Epithelial cell of prostate (primary cell): ENCODE measurements around the gene WNT1.

Experiments used
- DNase-seq: peaks from one replicate; pipeline ENCODE4 v3.0.0-alpha.2; 2011; ENCODE audit warnings: low read depth, low spot score
- H3K27ac ChIP-seq: fragments of 450-650 bp; 2 replicates; pipeline ENCODE4 v1.5.1; 2017; ENCODE audit warnings: mild to moderate bottlenecking

WNT1 gene

DNA sequence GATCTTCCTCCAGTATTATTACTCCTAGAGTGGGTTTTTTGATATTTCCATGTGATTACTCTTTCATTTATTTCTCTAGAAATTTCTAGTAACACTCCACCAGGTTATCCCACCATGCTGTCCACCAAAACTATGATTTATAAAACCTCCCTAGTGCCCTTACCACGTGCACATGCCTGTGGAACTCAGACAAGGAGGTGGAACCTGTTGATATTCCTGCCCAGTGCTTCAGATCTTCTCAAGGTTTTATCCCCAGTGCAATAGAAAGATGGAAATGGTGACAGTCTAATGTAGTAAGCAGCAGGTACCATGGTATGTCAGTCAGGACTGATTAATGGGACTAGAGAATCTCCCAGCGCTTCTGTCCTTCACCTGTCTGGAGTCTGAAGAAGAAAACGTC, 17.3 kb upstream of the WNT1 start:
- DNase-seq = no peak
- H3K27ac ChIP-seq = no peak overlapping the region

- DNase-seq = no peak
- H3K27ac ChIP-seq = no peak overlapping the region
Observed at GRCh38 chr12:48961331-48961730, 16.8 kb upstream of the WNT1 start.

DNA sequence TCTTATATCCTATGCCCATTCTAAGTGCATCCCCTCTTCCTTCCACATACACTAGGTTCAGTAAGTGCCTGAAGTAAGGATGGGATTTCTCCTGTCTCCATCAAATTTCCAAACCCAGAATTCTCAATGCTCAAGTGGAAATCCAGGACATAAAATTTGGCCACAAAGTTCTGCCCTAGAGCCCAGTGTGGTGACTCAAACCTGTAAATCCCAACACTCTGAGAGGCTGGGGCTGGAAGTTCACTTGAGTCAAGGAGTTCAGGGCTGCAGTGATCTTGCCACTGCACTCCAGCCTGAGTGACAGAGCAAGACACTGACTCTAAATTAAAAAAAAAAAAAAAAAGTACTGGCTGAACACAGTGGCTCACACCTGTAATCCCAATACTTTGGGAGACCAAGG, 16.3 kb upstream of the WNT1 start:
- no peak overlapping the region for H3K27ac ChIP-seq
- no peak for DNase-seq

GRCh38 chr12:48965298-48965838, 12.8 kb upstream of the WNT1 start:
- DNase-seq = no peak

DNA sequence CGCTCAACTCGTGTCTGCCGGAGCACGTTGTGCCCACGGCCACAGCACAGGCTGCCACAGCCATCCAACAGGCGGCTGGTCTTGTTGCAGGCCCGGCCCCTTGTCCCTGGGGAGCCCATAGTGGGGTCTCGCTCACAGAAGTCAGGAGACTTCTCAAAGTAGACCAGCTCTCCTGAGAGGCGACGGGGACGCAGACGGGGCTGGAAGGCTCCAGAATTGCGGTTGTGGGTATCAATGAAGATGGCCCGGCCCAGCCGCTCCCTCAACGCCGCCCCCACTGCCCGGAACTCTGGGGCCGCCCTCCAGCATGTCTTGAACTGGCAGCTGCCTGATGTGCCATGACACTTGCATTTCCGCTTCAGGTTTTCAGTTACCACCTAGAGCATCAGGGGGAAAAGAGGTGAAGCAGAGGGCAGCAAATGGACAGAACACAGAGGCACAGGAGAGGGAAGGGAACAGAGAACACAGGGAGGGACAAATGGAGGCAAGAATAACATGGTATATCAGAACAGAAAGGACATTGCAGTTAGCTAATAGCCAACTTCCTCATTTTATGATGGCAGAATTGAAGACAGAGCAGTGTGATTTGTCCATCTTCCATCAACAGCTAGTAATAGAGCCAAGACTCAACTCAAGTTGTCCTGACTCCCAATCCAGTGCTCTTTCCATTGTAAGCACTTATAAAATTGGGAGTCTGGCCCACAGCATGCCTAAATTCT, 11.8 kb upstream of the WNT1 start:
- no peak overlapping the region for H3K27ac ChIP-seq
- no peak for DNase-seq

More at GRCh38 chr12:48965298-48965838, 12.8 kb upstream of the WNT1 start:
- H3K27ac ChIP-seq = no peak overlapping the region

DNA sequence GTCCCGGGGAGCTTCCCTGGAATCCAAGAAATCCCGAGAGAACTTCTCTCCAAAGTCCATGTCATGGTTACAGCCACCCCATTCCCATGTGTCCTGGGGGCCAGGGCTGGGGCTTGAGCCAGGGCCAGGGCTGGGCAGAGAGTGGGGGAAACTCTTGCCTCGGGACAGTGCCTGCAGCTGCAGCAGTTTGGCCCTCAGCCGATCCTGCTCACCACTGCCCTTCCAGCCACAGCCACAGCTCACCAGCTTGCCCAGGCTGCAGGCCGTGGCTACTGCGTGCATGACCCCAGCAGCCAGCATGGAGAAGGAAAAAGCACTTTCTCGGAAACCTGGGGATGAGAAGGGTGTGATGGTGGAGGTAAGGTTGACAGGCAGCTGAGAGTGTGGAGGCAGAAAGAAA, 10.1 kb upstream of the WNT1 start:
- DNase-seq = no peak
- H3K27ac ChIP-seq = no peak overlapping the region

DNA sequence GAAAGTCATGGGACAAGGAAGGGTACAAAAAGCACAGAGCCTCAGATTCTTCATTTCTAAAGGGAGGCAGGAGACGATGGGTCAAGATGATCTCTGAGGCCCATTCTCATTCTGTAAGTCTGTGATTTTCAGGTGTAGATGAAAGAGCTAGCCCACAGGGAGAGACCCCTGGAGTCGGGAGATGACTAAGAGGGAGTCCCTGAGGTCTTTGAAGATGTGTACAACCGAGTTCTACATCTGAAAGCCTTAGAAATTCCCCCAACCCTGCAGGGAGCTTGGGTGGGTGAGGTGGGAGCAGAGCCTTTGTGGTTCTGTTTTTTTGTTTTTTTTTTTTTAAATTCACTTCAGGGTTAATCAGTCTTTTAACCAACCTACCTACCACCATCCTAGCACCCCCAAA, 9.7 kb upstream of the WNT1 start:
- H3K27ac ChIP-seq = no peak overlapping the region
- no peak for DNase-seq

GRCh38 chr12:48969160-48969771, 8.9 kb upstream of the WNT1 start:
- H3K27ac ChIP-seq = no peak overlapping the region
- DNase-seq = no peak

GRCh38 chr12:48969833-48970701, 8.1 kb upstream of the WNT1 start:
- H3K27ac ChIP-seq = no peak overlapping the region
- no peak for DNase-seq

DNA sequence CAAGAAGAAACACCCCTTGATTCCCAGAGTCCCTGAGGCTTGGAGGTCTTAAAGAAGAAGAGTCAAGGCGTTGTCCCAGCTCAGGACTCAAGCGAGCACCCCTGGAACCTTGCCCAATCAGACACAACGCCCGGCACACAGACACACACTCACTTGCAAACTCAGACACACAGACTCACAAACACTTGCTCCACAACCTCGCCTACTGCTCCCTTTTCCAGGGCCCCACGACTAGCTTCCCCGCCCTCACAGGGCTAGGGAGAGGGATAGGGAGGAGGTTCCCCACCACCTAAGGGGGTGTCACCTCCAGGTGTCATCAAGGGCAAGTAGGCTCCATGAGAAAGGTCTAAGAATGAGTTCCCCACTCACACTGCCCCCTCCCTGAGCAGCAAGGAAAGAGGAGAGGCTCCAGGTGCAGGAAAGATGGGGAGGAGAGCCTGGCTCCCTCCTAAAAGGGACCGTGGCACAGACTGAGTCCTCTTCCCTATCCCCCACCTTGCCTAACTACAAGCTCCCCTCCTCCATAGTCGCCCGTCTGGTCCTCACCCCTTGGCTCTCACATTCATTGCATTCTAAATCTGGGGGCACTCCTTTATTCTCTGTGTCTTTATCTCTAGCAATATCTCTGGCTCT, 7.3 kb upstream of the WNT1 start:
- no peak overlapping the region for H3K27ac ChIP-seq
- no peak for DNase-seq

GRCh38 chr12:48972213-48972951, 5.7 kb upstream of the WNT1 start:
- H3K27ac ChIP-seq = no peak overlapping the region
- DNase-seq = no peak

DNA sequence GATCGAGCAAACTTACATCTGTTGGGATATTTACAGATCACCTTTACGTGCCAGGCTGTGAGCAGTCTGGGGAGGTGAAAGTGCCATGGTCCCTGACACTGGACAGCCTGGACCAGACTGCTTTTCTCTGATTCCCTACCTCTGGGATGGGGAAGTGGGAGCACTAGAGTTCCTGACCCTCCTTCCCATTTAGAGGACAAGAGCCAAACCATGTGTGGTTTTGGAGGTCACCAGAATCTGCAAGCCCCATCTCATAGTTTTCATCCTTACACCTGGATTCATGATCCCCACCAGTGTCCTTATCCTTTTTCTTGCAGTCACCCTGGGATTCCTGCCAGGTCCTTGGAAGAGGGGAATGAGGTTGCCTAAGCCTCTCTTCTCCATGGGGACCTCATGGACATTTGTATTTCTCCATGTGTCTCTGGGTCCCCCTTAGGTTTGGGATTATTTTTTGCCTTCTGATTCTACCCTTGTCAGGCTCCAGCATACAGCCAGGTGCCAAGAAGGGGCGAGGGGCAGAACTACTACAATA, 5.1 kb upstream of the WNT1 start:
- H3K27ac ChIP-seq = no peak overlapping the region
- no peak for DNase-seq

DNA sequence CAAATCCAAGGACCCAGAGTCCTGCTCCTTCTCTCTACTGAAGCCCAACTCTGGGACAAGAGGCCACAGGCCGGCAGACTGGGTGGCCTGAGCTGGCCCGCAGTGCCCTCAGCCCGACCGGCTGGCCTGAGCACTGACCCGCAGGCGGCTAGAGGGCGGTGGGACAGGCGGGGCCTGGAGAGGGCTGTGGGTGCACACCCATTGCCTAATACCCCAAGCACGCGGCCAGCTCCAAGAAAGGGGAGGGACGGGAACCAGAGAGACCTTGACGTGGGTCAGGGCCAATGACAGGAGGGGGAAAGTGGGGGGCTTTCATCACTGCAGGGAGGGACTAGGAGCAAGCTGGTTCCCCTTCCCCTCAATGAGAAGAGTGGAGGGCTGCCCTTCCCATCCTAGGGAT, 4.6 kb upstream of the WNT1 start:
- DNase-seq = no peak
- no peak overlapping the region for H3K27ac ChIP-seq

GRCh38 chr12:48973941-48974673, 4.0 kb upstream of the WNT1 start:
- DNase-seq = no peak
- H3K27ac ChIP-seq = no peak overlapping the region

DNA sequence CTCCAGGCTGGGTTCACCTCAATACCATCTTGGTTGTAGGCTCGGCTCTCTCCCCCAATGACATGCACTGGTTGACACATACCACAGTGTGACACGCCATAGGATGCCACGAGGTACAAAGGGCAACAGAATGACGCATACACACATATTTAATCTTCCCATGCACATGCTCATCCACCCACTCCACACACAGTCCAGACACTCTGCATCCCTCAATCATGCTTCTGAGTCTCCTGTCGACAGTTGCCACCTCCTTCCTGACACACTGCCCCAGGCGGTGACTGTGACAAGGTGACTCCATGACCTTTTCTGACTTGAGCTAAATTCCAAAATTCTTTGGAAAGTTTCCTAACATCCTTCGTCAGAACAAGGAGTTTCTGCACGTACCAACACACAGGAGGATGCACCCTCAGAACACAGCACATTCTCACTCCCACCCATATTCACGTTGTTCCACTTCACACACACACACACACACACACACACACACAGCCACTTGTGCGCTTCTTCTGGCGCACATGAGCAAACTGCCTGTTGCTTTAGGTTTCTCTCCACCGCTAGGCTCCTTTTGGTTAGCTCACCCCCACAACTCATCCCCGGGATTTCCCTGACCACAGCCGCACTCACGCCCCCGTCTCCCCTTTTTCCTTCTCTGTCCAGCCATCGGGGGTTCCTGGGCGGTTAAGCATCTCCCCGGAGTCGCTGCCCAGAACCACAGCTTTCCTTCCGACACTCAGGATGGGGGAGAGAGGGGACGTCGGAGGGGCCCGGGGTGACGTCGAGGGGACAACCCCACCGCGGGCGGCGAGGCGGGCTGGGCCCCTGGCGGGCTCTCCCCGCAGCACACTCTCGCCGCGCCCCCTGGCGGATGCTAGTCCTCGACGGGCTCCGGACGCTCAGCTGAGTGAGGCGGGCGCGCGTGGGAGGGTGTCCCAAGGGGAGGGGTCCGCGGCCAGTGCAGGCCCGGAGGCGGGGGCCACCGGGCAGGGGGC, 536 bp upstream of the WNT1 start:
- no peak overlapping the region for H3K27ac ChIP-seq
- DNase-seq = no peak

- DNase-seq = no peak
- H3K27ac ChIP-seq = no peak overlapping the region
Observed at GRCh38 chr12:48978741-48979601, 849 bp downstream of the WNT1 start.
